ENCODE data around the gene ARHGAP44.

Gene ARHGAP44

GRCh38 chr17:12789481-12790248 is at the start of gene ARHGAP44:
Gene ARHGAP44, plus strand, starts transcription at chr17:12789498. Its CDS starts 341 bp downstream, at chr17:12789839.
- H3K27ac ChIP-seq (ENCODE audit: low read length) = no peak within 1 kb of the TSS
- H3K36me3 ChIP-seq (ENCODE audit: control insufficient read depth, low read depth, low read length) = no peaks in the 10 kb centered on the region
- H3K9me3 ChIP-seq (ENCODE audit: control insufficient read depth, low read depth, low read length) = no peaks in the 10 kb centered on the region
- H3K27me3 ChIP-seq (ENCODE audit: control insufficient read depth, insufficient read depth, low read length) = peaks cover 8% of the 10 kb centered on the region
- peak within 1 kb of the TSS; percentile 58 for H3K4me3 ChIP-seq (ENCODE audit: low read length)
- peaks cover 8% of the 10 kb centered on the region for H3K4me1 ChIP-seq (ENCODE audit: control insufficient read depth, low read depth, low read length)
- H3K9ac ChIP-seq (ENCODE audit: low read length) = peak within 1 kb of the TSS; percentile 15

- Histone ChIP-seq H3K4me3 (ENCODE audit: low read length) (no peak overlapping the region), H3K27ac (ENCODE audit: low read length) (no peak overlapping the region), H3K9ac (ENCODE audit: low read length) (no peak overlapping the region), H3K27me3 (ENCODE audit: control insufficient read depth, insufficient read depth, low read length) (no peaks in the 10 kb centered on the region), H3K9me3 (ENCODE audit: control insufficient read depth, low read depth, low read length) (no peaks in the 10 kb centered on the region), H3K4me1 (ENCODE audit: control insufficient read depth, low read depth, low read length) (no peaks in the 10 kb centered on the region), H3K36me3 (ENCODE audit: control insufficient read depth, low read depth, low read length) (no peaks in the 10 kb centered on the region)
Observed at GRCh38 chr17:12739500-12739899, 49.8 kb upstream of the ARHGAP44 start.

- no peaks in the 10 kb centered on the region for H3K36me3 ChIP-seq (ENCODE audit: control insufficient read depth, low read depth, low read length)
- H3K4me1 ChIP-seq (ENCODE audit: control insufficient read depth, low read depth, low read length) = no peaks in the 10 kb centered on the region
Observed at GRCh38 chr17:12743046-12743445, 46.3 kb upstream of the ARHGAP44 start.

GRCh38 chr17:12744298-12744697 is 45.0 kb upstream of the ARHGAP44 start:
- H3K9ac ChIP-seq (ENCODE audit: low read length) = no peak overlapping the region
- no peaks in the 10 kb centered on the region for H3K9me3 ChIP-seq (ENCODE audit: control insufficient read depth, low read depth, low read length)
- no peak overlapping the region for H3K27ac ChIP-seq (ENCODE audit: low read length)
- no peaks in the 10 kb centered on the region for H3K4me1 ChIP-seq (ENCODE audit: control insufficient read depth, low read depth, low read length)
- H3K36me3 ChIP-seq (ENCODE audit: control insufficient read depth, low read depth, low read length) = no peaks in the 10 kb centered on the region
- H3K27me3 ChIP-seq (ENCODE audit: control insufficient read depth, insufficient read depth, low read length) = no peaks in the 10 kb centered on the region
- H3K4me3 ChIP-seq (ENCODE audit: low read length) = no peak overlapping the region

More at GRCh38 chr17:12743046-12743445, 46.3 kb upstream of the ARHGAP44 start:
- H3K9me3 ChIP-seq (ENCODE audit: control insufficient read depth, low read depth, low read length) = no peaks in the 10 kb centered on the region
- H3K27ac ChIP-seq (ENCODE audit: low read length) = no peak overlapping the region
- no peak overlapping the region for H3K4me3 ChIP-seq (ENCODE audit: low read length)
- H3K27me3 ChIP-seq (ENCODE audit: control insufficient read depth, insufficient read depth, low read length) = no peaks in the 10 kb centered on the region
- H3K9ac ChIP-seq (ENCODE audit: low read length) = no peak overlapping the region

- Histone ChIP-seq H3K4me1 (ENCODE audit: control insufficient read depth, low read depth, low read length) (no peaks in the 10 kb centered on the region), H3K9ac (ENCODE audit: low read length) (no peak overlapping the region), H3K36me3 (ENCODE audit: control insufficient read depth, low read depth, low read length) (no peaks in the 10 kb centered on the region), H3K9me3 (ENCODE audit: control insufficient read depth, low read depth, low read length) (no peaks in the 10 kb centered on the region), H3K4me3 (ENCODE audit: low read length) (no peak overlapping the region), H3K27me3 (ENCODE audit: control insufficient read depth, insufficient read depth, low read length) (no peaks in the 10 kb centered on the region), H3K27ac (ENCODE audit: low read length) (no peak overlapping the region)
Observed at GRCh38 chr17:12744786-12745185, 44.5 kb upstream of the ARHGAP44 start.

GRCh38 chr17:12745486-12745885 is 43.8 kb upstream of the ARHGAP44 start:
- no peak overlapping the region for H3K9ac ChIP-seq (ENCODE audit: low read length)
- H3K4me3 ChIP-seq (ENCODE audit: low read length) = no peak overlapping the region

GRCh38 chr17:12756786-12757185 is 32.5 kb upstream of the ARHGAP44 start:
- Histone ChIP-seq H3K9me3 (ENCODE audit: control insufficient read depth, low read depth, low read length) (no peaks in the 10 kb centered on the region), H3K9ac (ENCODE audit: low read length) (no peak overlapping the region), H3K4me3 (ENCODE audit: low read length) (no peak overlapping the region), H3K36me3 (ENCODE audit: control insufficient read depth, low read depth, low read length) (no peaks in the 10 kb centered on the region), H3K4me1 (ENCODE audit: control insufficient read depth, low read depth, low read length) (no peaks in the 10 kb centered on the region), H3K27me3 (ENCODE audit: control insufficient read depth, insufficient read depth, low read length) (no peaks in the 10 kb centered on the region), H3K27ac (ENCODE audit: low read length) (no peak overlapping the region)

More at GRCh38 chr17:12745486-12745885, 43.8 kb upstream of the ARHGAP44 start:
- Histone ChIP-seq H3K27ac (ENCODE audit: low read length) (no peak overlapping the region), H3K9me3 (ENCODE audit: control insufficient read depth, low read depth, low read length) (no peaks in the 10 kb centered on the region), H3K4me1 (ENCODE audit: control insufficient read depth, low read depth, low read length) (no peaks in the 10 kb centered on the region), H3K36me3 (ENCODE audit: control insufficient read depth, low read depth, low read length) (no peaks in the 10 kb centered on the region), H3K27me3 (ENCODE audit: control insufficient read depth, insufficient read depth, low read length) (no peaks in the 10 kb centered on the region)

- Histone ChIP-seq H3K4me3 (ENCODE audit: low read length) (no peak overlapping the region), H3K9me3 (ENCODE audit: control insufficient read depth, low read depth, low read length) (no peaks in the 10 kb centered on the region), H3K27ac (ENCODE audit: low read length) (no peak overlapping the region), H3K4me1 (ENCODE audit: control insufficient read depth, low read depth, low read length) (no peaks in the 10 kb centered on the region), H3K36me3 (ENCODE audit: control insufficient read depth, low read depth, low read length) (no peaks in the 10 kb centered on the region), H3K9ac (ENCODE audit: low read length) (no peak overlapping the region), H3K27me3 (ENCODE audit: control insufficient read depth, insufficient read depth, low read length) (no peaks in the 10 kb centered on the region)
Observed at GRCh38 chr17:12759090-12759489, 30.2 kb upstream of the ARHGAP44 start.

GRCh38 chr17:12765548-12765947 is 23.8 kb upstream of the ARHGAP44 start:
- Histone ChIP-seq H3K36me3 (ENCODE audit: control insufficient read depth, low read depth, low read length) (no peaks in the 10 kb centered on the region), H3K27me3 (ENCODE audit: control insufficient read depth, insufficient read depth, low read length) (no peaks in the 10 kb centered on the region), H3K9ac (ENCODE audit: low read length) (no peak overlapping the region), H3K4me3 (ENCODE audit: low read length) (no peak overlapping the region), H3K9me3 (ENCODE audit: control insufficient read depth, low read depth, low read length) (no peaks in the 10 kb centered on the region), H3K4me1 (ENCODE audit: control insufficient read depth, low read depth, low read length) (no peaks in the 10 kb centered on the region), H3K27ac (ENCODE audit: low read length) (no peak overlapping the region)

GRCh38 chr17:12768255-12768654 is 21.0 kb upstream of the ARHGAP44 start:
- Histone ChIP-seq H3K9me3 (ENCODE audit: control insufficient read depth, low read depth, low read length) (no peaks in the 10 kb centered on the region), H3K4me3 (ENCODE audit: low read length) (no peak overlapping the region), H3K36me3 (ENCODE audit: control insufficient read depth, low read depth, low read length) (no peaks in the 10 kb centered on the region), H3K27me3 (ENCODE audit: control insufficient read depth, insufficient read depth, low read length) (no peaks in the 10 kb centered on the region), H3K27ac (ENCODE audit: low read length) (no peak overlapping the region), H3K4me1 (ENCODE audit: control insufficient read depth, low read depth, low read length) (no peaks in the 10 kb centered on the region), H3K9ac (ENCODE audit: low read length) (no peak overlapping the region)

GRCh38 chr17:12769981-12770380 is 19.3 kb upstream of the ARHGAP44 start:
- Histone ChIP-seq H3K27ac (ENCODE audit: low read length) (no peak overlapping the region), H3K27me3 (ENCODE audit: control insufficient read depth, insufficient read depth, low read length) (no peaks in the 10 kb centered on the region), H3K36me3 (ENCODE audit: control insufficient read depth, low read depth, low read length) (no peaks in the 10 kb centered on the region), H3K4me1 (ENCODE audit: control insufficient read depth, low read depth, low read length) (no peaks in the 10 kb centered on the region), H3K9ac (ENCODE audit: low read length) (no peak overlapping the region), H3K4me3 (ENCODE audit: low read length) (no peak overlapping the region), H3K9me3 (ENCODE audit: control insufficient read depth, low read depth, low read length) (no peaks in the 10 kb centered on the region)

GRCh38 chr17:12773153-12773552 is 16.1 kb upstream of the ARHGAP44 start:
- Histone ChIP-seq H3K4me1 (ENCODE audit: control insufficient read depth, low read depth, low read length) (no peaks in the 10 kb centered on the region), H3K27me3 (ENCODE audit: control insufficient read depth, insufficient read depth, low read length) (no peaks in the 10 kb centered on the region), H3K4me3 (ENCODE audit: low read length) (no peak overlapping the region), H3K9ac (ENCODE audit: low read length) (no peak overlapping the region), H3K36me3 (ENCODE audit: control insufficient read depth, low read depth, low read length) (no peaks in the 10 kb centered on the region), H3K27ac (ENCODE audit: low read length) (no peak overlapping the region), H3K9me3 (ENCODE audit: control insufficient read depth, low read depth, low read length) (no peaks in the 10 kb centered on the region)

Measured in iPS-18a (cell line).